Measurements from ENCODE around the gene NAGPA. TPM values are rescaled to one million over a fixed set of nuclear protein-coding genes. Genes with fewer than 3 reads are reported as not detected.

NAGPA gene
- total RNA-seq, 2 experiments from 2014 or later, result 8.9 to 10.2 TPM

DNA sequence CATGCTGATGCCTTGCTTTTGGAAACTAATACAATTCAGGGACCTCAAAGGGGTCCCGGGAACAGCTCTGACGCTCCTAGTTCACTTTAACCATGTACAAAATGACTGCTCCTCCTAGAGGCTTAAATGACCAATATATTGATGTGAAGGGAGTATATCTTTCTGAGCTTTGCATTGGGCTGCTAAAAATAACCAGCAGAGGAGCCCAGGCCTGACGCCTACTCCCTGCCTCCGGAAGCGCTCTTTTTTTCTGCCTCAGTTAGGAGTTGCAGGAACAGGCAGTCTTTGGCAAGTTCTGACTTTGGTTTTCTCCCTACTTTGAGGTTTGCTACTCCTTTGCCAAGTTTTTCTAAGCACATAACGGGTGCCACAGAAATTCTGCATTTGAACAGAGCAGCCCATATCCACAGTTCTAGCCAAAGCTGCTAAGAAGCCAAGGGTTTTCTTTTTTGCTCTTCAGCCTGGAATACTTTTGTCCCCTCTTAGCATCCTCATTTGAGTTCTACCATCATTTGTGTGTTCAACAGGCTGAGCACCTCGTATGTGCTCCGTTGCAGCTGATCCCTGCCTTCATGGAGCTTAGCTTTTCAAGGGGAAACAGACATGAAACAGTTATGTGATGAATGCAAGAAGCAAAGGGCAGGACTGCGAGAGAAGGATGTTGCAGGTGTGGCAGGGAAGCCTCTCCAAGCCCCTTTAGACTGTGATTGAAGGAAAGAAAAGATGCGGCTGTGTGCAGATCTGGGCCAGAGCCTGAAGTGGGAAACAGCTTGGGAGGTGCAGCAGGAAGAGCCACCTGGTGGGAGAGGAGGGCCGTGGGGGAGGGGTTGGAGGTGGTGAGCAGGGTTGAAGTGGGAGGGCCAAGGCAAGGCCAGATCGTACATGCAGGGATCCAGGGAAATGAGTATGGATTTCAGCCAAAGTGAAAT is 2.8 kb upstream of the NAGPA start:
- ATAC-seq (no peak), DNase-seq (no peak)
- POLR2A ChIA-PET, result no interaction called here
- Mint-ChIP-seq H3K9me3 (ENCODE audit: low read depth) (no peaks in the 10 kb centered on the region), H3K36me3 (ENCODE audit: low read depth) (no peaks in the 10 kb centered on the region), H3K4me1 (peaks cover 20% of the 10 kb centered on the region), H3K27me3 (peaks cover 2% of the 10 kb centered on the region), H3K4me3 (no peak overlapping the region), H3K27ac (no peak overlapping the region)
- intact Hi-C loops (cut with DNase I, micrococcal nuclease), result loop anchor here in 1 of 2 experiments (10.0 kb wide), 1 partner anchor 412 kb away; the partner anchor contains the start of gene MGRN1
- CTCF ChIA-PET, result interaction anchor here (0.6 to 1.1 kb wide), 3 partner anchors 20 to 77 kb away, joined by 3 to 6 read pairs (median 3); no protein-coding TSS in a partner anchor

DNA sequence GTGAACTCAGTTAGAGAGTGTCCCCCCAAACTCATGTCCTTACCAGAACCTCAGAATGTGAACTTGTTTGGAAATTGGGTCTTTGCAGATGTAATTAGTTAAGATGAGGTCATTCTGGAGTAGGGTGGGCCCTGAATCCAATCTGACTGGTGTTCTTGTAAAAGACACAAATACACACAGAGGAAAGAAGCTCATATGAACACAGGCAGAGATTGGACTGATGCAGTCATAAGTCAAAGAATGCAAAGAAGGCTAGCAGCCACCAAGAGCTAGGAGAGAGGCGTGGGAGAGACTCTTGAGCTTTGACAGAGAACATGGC is 2.1 kb upstream of the NAGPA start:
- POLR2A ChIA-PET, result no interaction called here
- DNase-seq (no peak), ATAC-seq (no peak)
- no peaks in the 10 kb centered on the region for H3K36me3 Mint-ChIP-seq (ENCODE audit: low read depth)
- intact Hi-C loops (cut with DNase I, micrococcal nuclease), result loop anchor here in 1 of 2 experiments (10.0 kb wide), 1 partner anchor 411 kb away; the partner anchor contains the start of gene MGRN1
- no peak overlapping the region for H3K4me3 Mint-ChIP-seq
- no peak overlapping the region for H3K27ac Mint-ChIP-seq
- H3K4me1 Mint-ChIP-seq, result peaks cover 19% of the 10 kb centered on the region
- CTCF ChIA-PET, result interaction anchor here (0.6 to 1.1 kb wide), 2 partner anchors 21 to 39 kb away, joined by 3 to 6 read pairs; no protein-coding TSS in a partner anchor
- H3K27me3 Mint-ChIP-seq, result no peaks in the 10 kb centered on the region
- no peaks in the 10 kb centered on the region for H3K9me3 Mint-ChIP-seq (ENCODE audit: low read depth)

DNA sequence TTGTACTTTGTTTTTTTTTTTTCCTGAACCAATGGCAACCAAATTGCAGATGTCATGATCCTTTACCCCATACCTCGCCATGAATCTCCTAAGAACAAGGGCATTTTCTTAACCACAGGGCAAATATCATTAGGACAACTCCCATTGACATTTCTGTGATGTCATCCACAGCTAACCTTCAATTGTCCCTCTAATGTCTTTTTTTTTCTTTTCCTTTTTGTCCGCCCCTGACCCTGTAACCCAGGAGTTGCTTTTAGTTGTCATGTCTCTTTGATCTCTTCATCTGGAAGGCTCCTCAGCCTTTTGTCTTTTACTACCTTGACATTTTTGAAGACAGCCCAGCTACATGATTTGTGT is 410 bp upstream of the NAGPA start:
- H3K4me3 Mint-ChIP-seq, result peak overlapping the region; percentile 85
- no peak for DNase-seq
- ChIA-PET POLR2A (no interaction called here), CTCF (interaction anchor here (0.9 to 1.2 kb wide), 4 partner anchors 51 to 231 kb away, joined by 3 read pairs; partner anchors contain the start of gene ROGDI)
- H3K27ac Mint-ChIP-seq, result peak overlapping the region; percentile 80
- H3K9me3 Mint-ChIP-seq (ENCODE audit: low read depth), result no peaks in the 10 kb centered on the region
- intact Hi-C loops (cut with DNase I, micrococcal nuclease), result loop anchor here (5.0 to 10.0 kb wide), 2 partner anchors 63 to 409 kb away; partner anchors contain the start of genes EEF2KMT (in 1 of the 2) and MGRN1 (in 1 of the 2)
- H3K36me3 Mint-ChIP-seq (ENCODE audit: low read depth), result no peaks in the 10 kb centered on the region
- ATAC-seq, result no peak
- no peaks in the 10 kb centered on the region for H3K27me3 Mint-ChIP-seq
- H3K4me1 Mint-ChIP-seq, result peaks cover 19% of the 10 kb centered on the region

DNA sequence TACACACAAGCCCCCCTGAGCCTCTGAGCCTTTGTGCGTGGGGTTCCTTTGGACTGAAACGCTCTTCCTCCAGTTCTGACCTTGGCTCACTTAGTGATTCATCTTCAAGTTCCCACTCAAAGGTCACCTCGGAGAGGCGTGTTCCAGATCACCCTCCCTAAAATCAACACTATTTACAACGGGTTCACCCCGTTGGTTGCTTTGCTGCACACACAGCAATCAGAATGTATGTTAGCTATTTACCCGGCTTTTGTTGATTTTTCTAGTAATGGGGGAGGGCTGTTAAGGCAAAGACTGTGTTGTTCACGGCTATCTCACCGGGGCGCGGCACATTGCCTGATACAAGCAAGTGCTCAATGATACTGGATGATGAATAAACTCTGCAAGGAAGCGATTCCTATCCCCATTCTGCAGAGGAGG is 977 bp downstream of the NAGPA start:
- Mint-ChIP-seq H3K27ac (peak overlapping the region; percentile 42), H3K27me3 (no peaks in the 10 kb centered on the region)
- DNase-seq, result peak; percentile 12

DNA sequence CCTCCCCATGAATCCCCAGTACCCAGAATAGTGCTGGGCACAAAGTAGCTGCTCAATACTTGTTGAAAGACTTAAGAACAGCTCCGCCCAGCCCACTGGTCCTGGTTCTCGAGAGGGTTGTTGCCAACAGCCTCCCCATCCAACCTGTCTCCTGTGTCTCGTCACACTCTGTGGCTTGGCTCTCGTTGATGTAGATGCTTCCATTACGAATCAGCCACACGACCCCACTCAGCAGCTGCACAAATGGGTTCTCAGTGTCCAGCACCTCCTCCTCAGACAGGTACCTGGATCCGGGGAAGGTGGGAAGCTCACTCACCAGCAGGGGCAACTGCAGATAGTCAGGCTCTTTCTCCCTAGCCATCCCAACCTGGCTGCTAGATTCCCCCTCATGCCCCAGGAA is 2.1 kb downstream of the NAGPA start:
- no peaks in the 10 kb centered on the region for H3K27me3 Mint-ChIP-seq
- CTCF ChIA-PET, result interaction anchor here (1.3 kb wide), 1 partner anchor 53 kb away, joined by 3 read pairs; no protein-coding TSS in a partner anchor
- no peak overlapping the region for H3K27ac Mint-ChIP-seq
- POLR2A ChIA-PET, result no interaction called here
- no peak for ATAC-seq
- peak overlapping the region; percentile 9 for H3K4me3 Mint-ChIP-seq
- peaks cover 19% of the 10 kb centered on the region for H3K4me1 Mint-ChIP-seq
- no peaks in the 10 kb centered on the region for H3K36me3 Mint-ChIP-seq (ENCODE audit: low read depth)
- intact Hi-C loops (cut with DNase I, micrococcal nuclease), result loop anchor here (5.0 to 10.0 kb wide), 2 partner anchors 66 to 407 kb away; partner anchors contain the start of genes EEF2KMT (in 1 of the 2) and MGRN1 (in 1 of the 2)
- no peak for DNase-seq
- H3K9me3 Mint-ChIP-seq (ENCODE audit: low read depth), result no peaks in the 10 kb centered on the region

More for the DNA sequence above, 977 bp downstream of the NAGPA start:
- no peaks in the 10 kb centered on the region for H3K9me3 Mint-ChIP-seq (ENCODE audit: low read depth)
- POLR2A ChIA-PET, result no interaction called here
- peak overlapping the region; percentile 85 for H3K4me3 Mint-ChIP-seq
- H3K4me1 Mint-ChIP-seq, result peaks cover 19% of the 10 kb centered on the region
- intact Hi-C loops (cut with DNase I, micrococcal nuclease), result loop anchor here (1.0 to 10.0 kb wide), 8 partner anchors 38 to 408 kb away; partner anchors contain the start of genes ALG1 (in 2 of the 2), ANKS3 (in 1 of the 2), DNAAF8 (in 1 of the 2) and EEF2KMT (in 1 of the 2)
- H3K36me3 Mint-ChIP-seq (ENCODE audit: low read depth), result no peaks in the 10 kb centered on the region
- no peak for ATAC-seq
- CTCF ChIA-PET, result no interaction called here

DNA sequence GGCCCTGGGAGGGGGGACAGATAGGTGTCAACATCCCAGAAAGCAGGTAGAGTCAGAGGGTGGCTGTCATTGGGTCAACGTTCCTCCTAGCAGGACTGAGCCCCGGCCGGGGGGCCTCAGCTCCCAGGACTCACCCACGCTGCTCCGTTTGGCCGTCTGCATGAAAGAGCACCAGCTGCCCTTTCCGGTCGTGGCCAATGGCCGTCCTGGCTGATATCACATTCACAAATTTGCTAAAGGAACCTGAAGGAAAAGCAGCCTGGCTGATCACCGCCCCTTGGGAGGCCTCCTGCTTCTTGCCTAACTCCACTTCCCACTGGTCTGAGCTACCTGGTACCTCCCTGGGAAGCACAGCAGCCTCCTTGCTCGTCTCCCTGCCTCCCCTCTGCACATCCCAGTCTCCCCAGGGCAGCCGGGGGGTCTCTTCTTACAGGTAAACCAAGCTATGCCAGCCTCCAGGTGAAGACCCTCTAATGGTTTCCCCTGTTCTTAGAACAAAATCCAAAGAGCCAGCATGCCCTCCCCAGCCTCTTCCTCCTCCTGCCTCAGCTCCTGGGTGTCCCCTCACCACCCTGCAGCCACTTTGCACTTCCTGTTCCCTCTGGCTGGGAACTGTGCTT is 3.4 kb downstream of the NAGPA start:
- H3K36me3 Mint-ChIP-seq (ENCODE audit: low read depth), result no peaks in the 10 kb centered on the region
- CTCF ChIA-PET, result interaction anchor here (0.6 to 1.0 kb wide), 3 partner anchors 26 to 210 kb away, joined by 3 read pairs; no protein-coding TSS in a partner anchor
- no peak overlapping the region for H3K27ac Mint-ChIP-seq

DNA sequence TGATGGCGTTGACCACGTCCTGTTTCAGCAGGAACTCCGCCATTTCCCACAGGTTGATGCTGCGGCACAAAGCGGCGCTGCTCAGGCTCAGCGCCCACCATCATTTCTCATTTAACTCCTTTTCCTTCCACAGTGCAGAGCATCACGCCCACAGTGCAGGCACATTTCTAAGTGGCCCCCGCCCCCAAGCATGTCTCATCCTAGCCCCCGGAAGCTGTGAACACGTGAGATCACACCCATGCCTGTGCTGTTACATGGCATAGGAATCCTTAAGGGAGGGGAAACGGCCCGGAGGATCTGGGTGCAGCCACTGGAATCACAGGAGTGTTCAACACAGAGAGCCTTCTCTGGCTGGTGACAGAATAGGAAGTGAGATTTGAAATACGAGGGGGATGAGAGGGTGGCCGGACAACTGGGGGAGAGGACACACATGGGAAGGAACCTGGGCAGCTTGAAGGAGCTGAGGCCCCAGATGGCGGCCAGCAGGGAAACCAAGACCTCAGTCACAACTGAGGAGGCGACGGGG is 4.7 kb downstream of the NAGPA start:
- intact Hi-C loops (cut with DNase I, micrococcal nuclease), result no loop called here
- H3K4me3 Mint-ChIP-seq, result no peak overlapping the region
- H3K9me3 Mint-ChIP-seq (ENCODE audit: low read depth), result no peaks in the 10 kb centered on the region
- H3K36me3 Mint-ChIP-seq (ENCODE audit: low read depth), result no peaks in the 10 kb centered on the region
- peaks cover 11% of the 10 kb centered on the region for H3K4me1 Mint-ChIP-seq
- H3K27me3 Mint-ChIP-seq, result no peaks in the 10 kb centered on the region
- POLR2A ChIA-PET, result no interaction called here
- DNase-seq (no peak), ATAC-seq (no peak)
- no peak overlapping the region for H3K27ac Mint-ChIP-seq
- CTCF ChIA-PET, result no interaction called here

More for the DNA sequence above, 3.4 kb downstream of the NAGPA start:
- Mint-ChIP-seq H3K27me3 (no peaks in the 10 kb centered on the region), H3K4me1 (peaks cover 19% of the 10 kb centered on the region), H3K9me3 (ENCODE audit: low read depth) (no peaks in the 10 kb centered on the region), H3K4me3 (no peak overlapping the region)
- POLR2A ChIA-PET, result no interaction called here
- ATAC-seq, result no peak
- intact Hi-C loops (cut with DNase I, micrococcal nuclease), result loop anchor here (5.0 to 10.0 kb wide), 2 partner anchors 67 to 406 kb away; partner anchors contain the start of genes EEF2KMT (in 1 of the 2) and MGRN1 (in 1 of the 2)
- no peak for DNase-seq

DNA sequence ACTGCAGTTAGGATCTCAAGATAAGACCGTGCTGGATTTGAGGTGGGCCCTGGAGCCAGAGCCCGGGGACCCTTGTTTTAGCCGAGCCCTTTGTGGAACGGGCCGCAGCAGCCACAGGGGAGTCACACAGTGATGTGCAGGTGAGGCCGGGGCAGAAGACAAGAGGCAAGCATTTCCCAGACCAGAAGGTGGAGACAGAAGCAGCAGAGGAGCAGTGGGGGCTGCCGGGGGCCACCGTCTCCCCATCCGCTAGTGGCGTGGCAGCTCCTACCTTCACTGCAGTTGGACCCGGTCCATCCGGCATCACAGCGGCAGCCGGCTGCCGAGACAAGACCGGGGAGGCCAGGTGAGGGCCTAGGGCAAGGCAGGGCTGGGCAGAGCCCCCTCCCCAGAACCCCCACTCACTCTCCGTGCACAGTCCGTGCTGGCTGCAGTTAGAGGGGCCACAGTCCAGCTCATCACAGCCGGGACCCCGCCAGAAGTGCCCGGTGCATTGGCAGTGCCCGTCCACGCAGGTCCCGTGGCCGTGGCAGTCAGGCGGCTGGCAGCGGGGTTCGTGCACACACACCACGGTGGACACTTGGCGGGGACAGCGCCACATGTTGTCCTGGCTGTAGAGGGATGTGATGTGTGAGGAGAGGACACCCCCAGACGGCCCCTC is 6.0 kb downstream of the NAGPA start:
- DNase-seq (no peak), ATAC-seq (no peak)
- CTCF ChIA-PET, result no interaction called here
- Mint-ChIP-seq H3K36me3 (ENCODE audit: low read depth) (no peaks in the 10 kb centered on the region), H3K9me3 (ENCODE audit: low read depth) (no peaks in the 10 kb centered on the region), H3K4me3 (no peak overlapping the region), H3K27ac (no peak overlapping the region), H3K27me3 (no peaks in the 10 kb centered on the region), H3K4me1 (peaks cover 6% of the 10 kb centered on the region)
- intact Hi-C loops (cut with DNase I, micrococcal nuclease), result no loop called here
- POLR2A ChIA-PET, result no interaction called here

DNA sequence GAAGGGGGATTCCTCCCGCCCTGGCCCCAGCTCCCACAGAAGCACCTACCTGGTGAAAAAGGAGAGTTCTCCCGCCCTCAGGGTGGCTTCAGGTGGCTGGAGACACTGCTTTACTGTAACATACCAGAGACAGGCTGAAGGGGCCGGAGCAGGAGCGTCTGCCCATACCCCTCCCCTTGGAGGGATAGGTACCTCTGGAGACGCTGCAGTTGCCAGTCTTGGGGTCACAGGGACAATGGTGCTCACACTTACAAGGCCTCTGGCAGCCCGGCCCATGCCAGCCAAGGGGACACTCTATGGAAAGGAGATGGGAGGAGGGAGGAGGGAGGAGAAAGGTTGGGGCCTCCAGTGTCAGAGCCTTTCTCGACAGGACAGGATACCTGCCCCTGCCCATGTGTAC is 6.6 kb downstream of the NAGPA start:
- intact Hi-C loops (cut with DNase I, micrococcal nuclease), result no loop called here
- ATAC-seq, result no peak
- H3K4me3 Mint-ChIP-seq, result no peak overlapping the region

DNA sequence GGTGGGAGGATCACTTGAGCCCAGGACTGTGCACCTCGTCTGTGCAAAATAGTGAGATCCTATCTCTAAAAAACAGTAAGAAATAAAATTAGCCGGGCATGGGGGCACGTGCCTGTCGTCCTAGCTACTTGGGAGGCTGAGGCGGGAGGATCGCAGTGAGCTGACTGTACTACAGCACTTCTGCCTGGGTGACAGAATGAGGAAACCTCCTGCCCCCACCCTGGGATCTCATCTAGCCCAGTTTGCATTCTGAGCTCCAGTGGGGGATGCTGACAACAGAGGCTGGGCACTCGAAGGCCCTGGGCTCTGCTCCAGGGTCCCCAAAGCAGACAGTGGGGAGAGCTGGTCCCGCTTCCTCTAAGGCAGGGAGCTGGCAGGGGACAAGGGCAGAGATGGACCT is 7.1 kb downstream of the NAGPA start:
- POLR2A ChIA-PET, result no interaction called here
- Mint-ChIP-seq H3K9me3 (ENCODE audit: low read depth) (no peaks in the 10 kb centered on the region), H3K4me3 (no peak overlapping the region), H3K36me3 (ENCODE audit: low read depth) (no peaks in the 10 kb centered on the region), H3K27me3 (no peaks in the 10 kb centered on the region), H3K4me1 (no peaks in the 10 kb centered on the region), H3K27ac (no peak overlapping the region)
- no peak for DNase-seq
- no peak for ATAC-seq
- CTCF ChIA-PET, result no interaction called here
- intact Hi-C loops (cut with DNase I, micrococcal nuclease), result no loop called here

More for the DNA sequence above, 6.6 kb downstream of the NAGPA start:
- Mint-ChIP-seq H3K9me3 (ENCODE audit: low read depth) (no peaks in the 10 kb centered on the region), H3K36me3 (ENCODE audit: low read depth) (no peaks in the 10 kb centered on the region), H3K4me1 (peaks cover 2% of the 10 kb centered on the region), H3K27ac (no peak overlapping the region), H3K27me3 (no peaks in the 10 kb centered on the region)
- ChIA-PET CTCF (no interaction called here), POLR2A (no interaction called here)
- no peak for DNase-seq

DNA sequence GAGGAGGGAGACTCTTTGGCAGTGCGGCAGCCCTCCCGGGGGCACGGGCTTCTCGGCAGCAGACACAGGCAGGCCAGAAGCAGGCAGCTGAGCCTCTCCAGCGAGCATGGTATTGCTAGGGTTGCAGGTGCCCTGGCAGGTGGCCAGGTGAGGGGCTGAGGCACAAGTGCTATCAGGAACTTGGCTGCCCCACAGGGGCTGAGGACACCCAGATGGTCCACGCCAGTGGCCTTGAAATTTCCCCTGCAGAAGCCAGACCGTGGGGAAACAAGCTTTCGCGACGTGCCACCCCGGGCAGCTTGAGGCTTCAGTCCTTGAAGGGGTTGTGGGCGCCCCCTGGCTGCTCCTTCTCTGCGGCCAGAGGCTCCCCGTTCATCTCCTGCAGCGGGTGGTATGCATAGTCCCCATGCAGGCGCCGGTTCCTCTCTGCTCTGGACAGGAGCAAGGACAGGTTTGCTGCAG is 8.5 kb downstream of the NAGPA start:
- no peak for ATAC-seq
- CTCF ChIA-PET, result interaction anchor here (0.8 kb wide), 1 partner anchor 74 kb away, joined by 3 read pairs; no protein-coding TSS in a partner anchor

More for the DNA sequence above, 8.5 kb downstream of the NAGPA start:
- H3K4me1 Mint-ChIP-seq, result no peaks in the 10 kb centered on the region
- no peaks in the 10 kb centered on the region for H3K9me3 Mint-ChIP-seq (ENCODE audit: low read depth)
- peak; percentile 25 for DNase-seq
- no peak overlapping the region for H3K27ac Mint-ChIP-seq
- no peaks in the 10 kb centered on the region for H3K36me3 Mint-ChIP-seq (ENCODE audit: low read depth)
- H3K4me3 Mint-ChIP-seq, result no peak overlapping the region
- intact Hi-C loops (cut with DNase I, micrococcal nuclease), result no loop called here
- POLR2A ChIA-PET, result no interaction called here
- H3K27me3 Mint-ChIP-seq, result no peaks in the 10 kb centered on the region
